Liver (tissue), 9 donors: ENCODE measurements around the gene MAPK1IP1L. TPM values are rescaled to one million over a fixed set of nuclear protein-coding genes. Genes with fewer than 3 reads are reported as not detected.

Experiments used
- DNase-seq: peaks from one replicate; pipeline ENCODE4 v3.0.0-alpha.2; 2017; ENCODE audit warnings: low spot score
- H3K27ac ChIP-seq, 2 donors: one replicate each; pipeline ENCODE4 v1.7.0; 2013; ENCODE audit warnings: inconsistent platforms in 2 of 2, low read length in 2 of 2, control low read depth in 1 of 2, low read depth in 1 of 2, mild to moderate bottlenecking in 1 of 2
- H3K27me3 ChIP-seq, 4 donors: one replicate each; pipeline versions ENCODE4 v1.6.1 to v1.7.0; 2013; ENCODE audit warnings: low read length in 3 of 4, inconsistent platforms in 1 of 4, mild to moderate bottlenecking in 1 of 4, moderate library complexity in 1 of 4; ENCODE audit not compliant: control insufficient read depth in 4 of 4, insufficient read depth in 4 of 4
- H3K36me3 ChIP-seq, 4 donors: one replicate each; pipeline versions ENCODE4 v1.6.1 to v1.7.0; 2013; ENCODE audit warnings: low read length in 3 of 4, mild to moderate bottlenecking in 3 of 4, low read depth in 1 of 4, moderate library complexity in 1 of 4; ENCODE audit not compliant: control insufficient read depth in 4 of 4, insufficient read depth in 3 of 4
- H3K4me1 ChIP-seq, 4 donors: one replicate each; pipeline versions ENCODE4 v1.6.1 to v1.7.0; 2013; ENCODE audit warnings: low read length in 3 of 4, mild to moderate bottlenecking in 3 of 4, moderate library complexity in 1 of 4; ENCODE audit not compliant: control insufficient read depth in 4 of 4, insufficient read depth in 4 of 4
- H3K4me3 ChIP-seq, 3 donors: one replicate each; pipeline versions ENCODE4 v1.6.1 to v1.7.0; 2013; ENCODE audit warnings: low read length in 3 of 3, control low read depth in 1 of 3, low read depth in 1 of 3, mild to moderate bottlenecking in 1 of 3
- H3K9ac ChIP-seq, 2 donors: one replicate each; pipeline ENCODE4 v1.7.0; 2013; ENCODE audit warnings: low read length in 2 of 2, mild to moderate bottlenecking in 2 of 2, moderate library complexity in 2 of 2, control low read depth in 1 of 2, low read depth in 1 of 2
- H3K9me3 ChIP-seq, 4 donors: one replicate each; pipeline versions ENCODE4 v1.6.1 to v1.7.0; 2013; ENCODE audit warnings: low read length in 3 of 4; ENCODE audit not compliant: control insufficient read depth in 4 of 4
- ATF3 ChIP-seq: IDR thresholded peaks from 2 replicates; pipeline ENCODE4 v1.6.1; 2016; ENCODE audit warnings: antibody characterized with exemption
- CTCF ChIP-seq: fragments of 150-350 bp; IDR thresholded peaks from 2 replicates; pipeline ENCODE4 v1.5.1; 2017; ENCODE audit warnings: improper control_type of control experiment, low read depth, low read length; ENCODE audit not compliant: missing input control
- EGR1 ChIP-seq, 2 donors: IDR thresholded peaks; 2 replicates each; pipeline ENCODE4 v1.6.1; 2016 to 2018; ENCODE audit warnings: antibody characterized with exemption in 2 of 2, low read depth in 2 of 2
- FOXA1 ChIP-seq: IDR thresholded peaks from 2 replicates; pipeline ENCODE4 v1.6.1; 2016; ENCODE audit warnings: antibody characterized with exemption
- FOXA2 ChIP-seq: IDR thresholded peaks from 2 replicates; pipeline ENCODE4 v1.6.1; 2016; ENCODE audit warnings: antibody characterized with exemption
- GABPA ChIP-seq, 2 donors: IDR thresholded peaks in 1 of 2; conservative IDR thresholded peaks in 1 of 2; 2 replicates each; pipeline ENCODE4 v1.6.1; 2016; ENCODE audit warnings: antibody characterized with exemption in 2 of 2, mild to moderate bottlenecking in 1 of 2, moderate library complexity in 1 of 2
- HNF4A ChIP-seq, 2 donors: conservative IDR thresholded peaks; 2 replicates each; pipeline ENCODE4 v1.6.1; 2016; ENCODE audit warnings: antibody characterized with exemption in 2 of 2, mild to moderate bottlenecking in 2 of 2
- HNF4G ChIP-seq: IDR thresholded peaks from 2 replicates; pipeline ENCODE4 v1.6.1; 2016; ENCODE audit warnings: antibody characterized with exemption
- JUND ChIP-seq, 2 donors: IDR thresholded peaks; 2 replicates each; pipeline ENCODE4 v1.6.1; 2016; ENCODE audit warnings: antibody characterized with exemption in 2 of 2
- MAX ChIP-seq: IDR thresholded peaks from 2 replicates; pipeline ENCODE4 v1.6.1; 2016; ENCODE audit warnings: antibody characterized with exemption
- NR2F2 ChIP-seq: IDR thresholded peaks from 2 replicates; pipeline ENCODE4 v1.6.1; 2016; ENCODE audit warnings: antibody characterized with exemption
- RAD21 ChIP-seq, 2 donors: IDR thresholded peaks; 2 replicates each; pipeline ENCODE4 v1.6.1; 2016; ENCODE audit warnings: antibody characterized with exemption in 2 of 2, mild to moderate bottlenecking in 2 of 2
- REST ChIP-seq: IDR thresholded peaks from 2 replicates; pipeline ENCODE4 v1.6.1; 2016; ENCODE audit warnings: antibody characterized with exemption, mild to moderate bottlenecking
- RXRA ChIP-seq, 2 donors: IDR thresholded peaks; 2 replicates each; pipeline ENCODE4 v1.6.1; 2017 to 2018; ENCODE audit warnings: antibody characterized with exemption in 2 of 2, mild to moderate bottlenecking in 1 of 2
- SP1 ChIP-seq: IDR thresholded peaks from 2 replicates; pipeline ENCODE4 v1.6.1; 2018; ENCODE audit warnings: antibody characterized with exemption, mild to moderate bottlenecking
- TAF1 ChIP-seq: conservative IDR thresholded peaks from 2 replicates; pipeline ENCODE4 v1.6.1; 2016; ENCODE audit warnings: antibody characterized with exemption, mild to moderate bottlenecking
- YY1 ChIP-seq: IDR thresholded peaks from 2 replicates; pipeline ENCODE4 v1.6.1; 2016; ENCODE audit warnings: antibody characterized with exemption, mild to moderate bottlenecking
- ZBTB33 ChIP-seq: IDR thresholded peaks from 2 replicates; pipeline ENCODE4 v1.6.1; 2016; ENCODE audit warnings: antibody characterized with exemption
- WGBS: extraction: QIAGEN DNeasy Blood & Tissue Kit; methylation state at CpG from one replicate; pipeline ENCODE4 v1.1.7; 2013; 5-methylcytosine and 5-hydroxymethylcytosine counted together
- polyA plus RNA-seq, 2 donors: library from polyadenylated mRNA; stranded (reverse) in 1 of 2; unstranded in 1 of 2; fragments of 200-250 nt in 1 of 2; fragments of >200 nt in 1 of 2; fragmentation: Nextera tagmentation in 1 of 2; extraction: Ambion mirVana in 1 of 2; gene quantifications; one replicate each; pipeline versions ENCODE4 v1.2.1 to v1.2.3, GENCODE V29; 2013 to 2015
- total RNA-seq, 2 donors: library from RNA; depleted of rRNA; stranded (reverse); fragments of >200 nt; gene quantifications; one replicate each; pipeline ENCODE4 v1.2.3, GENCODE V29; 2014
- donor health status: healthy.
- donor health status: healthy.
- donor health status: healthy.
- donor health status: healthy.
- donor health status: healthy.

Gene MAPK1IP1L
- total and polyA plus RNA-seq, 4 donors = 11.8 to 25.2 (median 17.7) TPM

GRCh38 chr14:55065411-55065810, 14.0 kb downstream of the MAPK1IP1L start:
- 83% methylated on average over 2 of the region's 2 CpGs for WGBS
- Histone ChIP-seq H3K9ac (no peak overlapping the region), H3K36me3 (peaks cover 9 to 19% (median 14%) of the 10 kb centered on the region in 4 donors), H3K4me1 (peaks cover 0 to 9% (median 0%) of the 10 kb centered on the region in 4 donors), H3K9me3 (no peaks in the 10 kb centered on the region), H3K27ac (no peak overlapping the region), H3K4me3 (no peak overlapping the region), H3K27me3 (no peaks in the 10 kb centered on the region)
- DNase-seq = no peak
- TF ChIP-seq JUND (IDR thresholded peaks at IDR 0.05) = no peak
- no peak for TF ChIP-seq NR2F2
- no peak for TF ChIP-seq EGR1 (IDR thresholded peaks at IDR 0.05; ENCODE audit: low read depth in 2 of 2)
- no peak for TF ChIP-seq FOXA1

- H3K9ac ChIP-seq = no peak overlapping the region
- no peak overlapping the region for H3K27ac ChIP-seq
- no peaks in the 10 kb centered on the region for H3K27me3 ChIP-seq
- H3K4me1 ChIP-seq = peaks cover 0 to 9% (median 0%) of the 10 kb centered on the region in 4 donors
- no peak overlapping the region for H3K4me3 ChIP-seq
- TF ChIP-seq HNF4G (no peak), FOXA2 (no peak), MAX (no peak), RAD21 (IDR thresholded peaks at IDR 0.05) (no peak), ZBTB33 (no peak), JUND (IDR thresholded peaks at IDR 0.05) (no peak), GABPA (IDR thresholded peaks at IDR 0.05 in 1 of 2, conservative IDR thresholded peaks at IDR 0.05 in 1 of 2) (no peak), CTCF (no peak), ATF3 (no peak), TAF1 (no peak), RXRA (IDR thresholded peaks at IDR 0.05) (no peak), EGR1 (IDR thresholded peaks at IDR 0.05; ENCODE audit: low read depth in 2 of 2) (no peak), REST (no peak), NR2F2 (no peak), FOXA1 (no peak), SP1 (no peak), YY1 (no peak), HNF4A (conservative IDR thresholded peaks at IDR 0.05) (no peak)
- peaks cover 9 to 19% (median 14%) of the 10 kb centered on the region in 4 donors for H3K36me3 ChIP-seq
- 98% methylated on average over 1 of the region's 1 CpG for WGBS
- no peaks in the 10 kb centered on the region for H3K9me3 ChIP-seq
- DNase-seq = no peak
These were observed 14.8 kb downstream of the MAPK1IP1L start for GRCh38 chr14:55066223-55066622.
